IMR-90 (cell line): Measurements from ENCODE around the gene CD7. TPM values are rescaled to one million over a fixed set of nuclear protein-coding genes. Genes with fewer than 3 reads are reported as not detected.

Experiments used
- ATAC-seq: fragments of 200-7000 bp; cut with Tn5 transposase; 2 replicates; pipeline ENCODE4 v1.9.1; 2020; ENCODE audit warnings: low read depth, mild to moderate bottlenecking, moderate library complexity
- BruUV-seq: library from RNA; stranded (reverse); fragments of 400-500 nt; replicated peaks from 2 replicates; lab custom pipeline; 2021; lab: Mats Ljungman, UMichigan
- CTCF ChIA-PET: fragments of 300-600 bp; formaldehyde crosslinking; extraction: SDS; loops from one replicate; lab custom pipeline; 2021; ENCODE audit warnings: antibody characterized with exemption; lab: Yijun Ruan, JAX
- POLR2A ChIA-PET: fragments of 300-600 bp; sonication (Branson Sonifier 250); formaldehyde crosslinking; loops from one replicate; lab custom pipeline; 2022; ENCODE audit warnings: antibody characterized with exemption; ENCODE audit not compliant: unreplicated experiment; lab: Charles Lee
- DNase-seq: peaks from one replicate; pipeline ENCODE4 v3.0.0; 2013
- H2AFZ ChIP-seq: replicated peaks from 2 replicates; pipeline ENCODE3; 2013; ENCODE audit warnings: low read length, mild to moderate bottlenecking; ENCODE audit not compliant: poor library complexity
- H2AK5ac ChIP-seq: 2 replicates; pipeline ENCODE4 v1.6.1; 2013; ENCODE audit warnings: low read depth, low read length, inconsistent platforms
- H2AK9ac ChIP-seq: replicated peaks from 2 replicates; pipeline ENCODE3; 2013; ENCODE audit warnings: mild to moderate bottlenecking, low read depth, low read length, moderate library complexity; ENCODE audit not compliant: poor library complexity
- H2BK120ac ChIP-seq: 2 replicates; pipeline ENCODE4 v1.6.1; 2013; ENCODE audit warnings: low read depth, low read length, inconsistent platforms
- H2BK15ac ChIP-seq: 3 replicates; pipeline ENCODE4 v1.6.1; 2013; ENCODE audit warnings: low read depth, low read length, inconsistent platforms
- H2BK20ac ChIP-seq: 2 replicates; pipeline ENCODE4 v1.6.1; 2013; ENCODE audit warnings: low read depth, mild to moderate bottlenecking, inconsistent platforms, low read length, moderate library complexity
- H2BK5ac ChIP-seq: 2 replicates; pipeline ENCODE4 v1.6.1; 2013; ENCODE audit warnings: mild to moderate bottlenecking, low read depth, low read length, inconsistent platforms; ENCODE audit not compliant: poor library complexity, severe bottlenecking
- H3K14ac ChIP-seq: replicated peaks from 2 replicates; pipeline ENCODE4 v1.6.1; 2013; ENCODE audit warnings: low read depth, low read length, inconsistent platforms
- H3K18ac ChIP-seq: 2 replicates; pipeline ENCODE4 v1.6.1; 2013; ENCODE audit warnings: low read depth, low read length, control low read depth
- H3K23ac ChIP-seq: 2 replicates; pipeline ENCODE4 v1.6.1; 2013; ENCODE audit warnings: low read depth, low read length, inconsistent platforms
- H3K27ac ChIP-seq: 2 replicates; pipeline ENCODE4 v1.5.1; 2013; ENCODE audit warnings: mild to moderate bottlenecking, control low read depth, low read length; ENCODE audit not compliant: insufficient read depth
- H3K27me3 ChIP-seq: 2 replicates; pipeline ENCODE4 v1.6.1; 2013; ENCODE audit warnings: low read length; ENCODE audit not compliant: control insufficient read depth, insufficient read depth
- H3K36me3 ChIP-seq: 2 replicates; pipeline ENCODE4 v1.6.1; 2013; ENCODE audit warnings: low read length, mixed read lengths; ENCODE audit not compliant: control insufficient read depth, insufficient read depth
- H3K4ac ChIP-seq: 2 replicates; pipeline ENCODE4 v1.6.1; 2013; ENCODE audit warnings: low read depth, low read length, inconsistent platforms
- H3K4me1 ChIP-seq: 2 replicates; pipeline ENCODE4 v1.6.1; 2013; ENCODE audit warnings: low read length, mixed read lengths; ENCODE audit not compliant: control insufficient read depth, insufficient read depth
- H3K4me2 ChIP-seq: 2 replicates; pipeline ENCODE4 v1.6.1; 2013; ENCODE audit warnings: low read depth, mild to moderate bottlenecking, control low read depth, low read length, moderate library complexity
- H3K4me3 ChIP-seq: 2 replicates; pipeline ENCODE4 v1.5.1; 2013; ENCODE audit warnings: low read depth, mild to moderate bottlenecking, control low read depth, low read length, moderate library complexity; ENCODE audit not compliant: insufficient read depth
- H3K56ac ChIP-seq: 2 replicates; pipeline ENCODE4 v1.6.1; 2013; ENCODE audit warnings: low read length, inconsistent platforms; ENCODE audit not compliant: insufficient read depth; ENCODE audit errors: extremely low read depth
- H3K79me1 ChIP-seq, 2 experiments: 2 replicates each; pipeline ENCODE4 v1.6.1; 2013; ENCODE audit warnings: low read length in 2 of 2, inconsistent platforms in 1 of 2, low read depth in 1 of 2
- H3K9ac ChIP-seq: 2 replicates; pipeline ENCODE4 v1.6.1; 2013; ENCODE audit warnings: low read depth, low read length, control low read depth
- H3K9me1 ChIP-seq: 2 replicates; pipeline ENCODE4 v1.6.1; 2013; ENCODE audit warnings: low read length, inconsistent platforms; ENCODE audit not compliant: insufficient read depth
- H3K9me3 ChIP-seq: 2 replicates; pipeline ENCODE4 v1.6.1; 2013; ENCODE audit warnings: low read length; ENCODE audit not compliant: control insufficient read depth, insufficient read depth
- H4K20me1 ChIP-seq: 2 replicates; pipeline ENCODE4 v1.6.1; 2013; ENCODE audit warnings: low read length, inconsistent platforms; ENCODE audit not compliant: insufficient read depth
- H4K5ac ChIP-seq: 2 replicates; pipeline ENCODE4 v1.6.1; 2013; ENCODE audit warnings: mild to moderate bottlenecking, low read depth, low read length, control low read depth
- H4K8ac ChIP-seq, 2 experiments: 2 replicates each; pipeline ENCODE4 v1.6.1; 2013; ENCODE audit warnings: low read depth in 2 of 2, low read length in 2 of 2, control low read depth in 1 of 2, inconsistent platforms in 1 of 2
- H4K91ac ChIP-seq: 2 replicates; pipeline ENCODE4 v1.6.1; 2013; ENCODE audit warnings: low read depth, low read length, inconsistent platforms; ENCODE audit not compliant: insufficient read depth
- CEBPB ChIP-seq: IDR thresholded peaks from 2 replicates; pipeline ENCODE4 v1.6.1; 2012; ENCODE audit warnings: low read depth, low read length, improper control_type of control experiment
- CHD1 ChIP-seq: IDR thresholded peaks from 2 replicates; pipeline ENCODE4 v1.6.1; 2012; ENCODE audit warnings: low read depth, low read length, improper control_type of control experiment
- FOS ChIP-seq: fragments of 150-350 bp; IDR thresholded peaks from 2 replicates; pipeline ENCODE4 v1.6.1; 2016; ENCODE audit warnings: low read depth, low read length
- NFE2L2 ChIP-seq: fragments of 150-350 bp; IDR thresholded peaks from 2 replicates; pipeline ENCODE4 v1.6.1; 2016; ENCODE audit warnings: low read depth, mild to moderate bottlenecking, low read length
- POLR2A ChIP-seq: IDR thresholded peaks from 2 replicates; pipeline ENCODE4 v1.6.1; 2012; ENCODE audit warnings: mild to moderate bottlenecking, low read depth, low read length
- RAD21 ChIP-seq: IDR thresholded peaks from 2 replicates; pipeline ENCODE4 v1.6.1; 2012; ENCODE audit warnings: low read length, improper control_type of control experiment
- RCOR1 ChIP-seq: IDR thresholded peaks from 2 replicates; pipeline ENCODE4 v1.6.1; 2012; ENCODE audit warnings: mild to moderate bottlenecking, low read length, improper control_type of control experiment; ENCODE audit not compliant: insufficient replicate concordance
- WGBS, 2 experiments: methylation state at CpG; one replicate each; pipeline versions ENCODE4 v1.1.5 to v1.1.7; 2013; ENCODE audit warnings: missing lambda C conversion rate in 2 of 2; ENCODE audit not compliant: insufficient read length in 1 of 2; ENCODE audit errors: extremely low coverage in 2 of 2; 5-methylcytosine and 5-hydroxymethylcytosine counted together
- dilution Hi-C: fragments of 300-500 bp; cut with HindIII; formaldehyde crosslinking; loops from one replicate; pipeline ENCODE4 v1.14.3; 2018; ENCODE audit warnings: low sequenced_read_pairs; ENCODE audit not compliant: unreplicated experiment
- in situ Hi-C: fragments of 300-500 bp; cut with MboI; formaldehyde crosslinking; loops from 3 replicates; pipeline ENCODE4 v1.14.3; 2019; ENCODE audit warnings: low sequenced_read_pairs, inconsistent platforms, mixed read lengths
- intact Hi-C: fragments of 100-400 bp; cut with micrococcal nuclease; formaldehyde crosslinking; loops from 2 replicates; pipeline ENCODE4 v1.10.0; 2022
- polyA plus RNA-seq, 3 experiments: library from polyadenylated mRNA; depleted of rRNA; stranded (reverse); fragments of >200 nt; gene quantifications; 2 replicates each; pipeline ENCODE4 v1.2.3, GENCODE V29; 2012; ENCODE audit warnings: low replicate concordance in 1 of 3
- total RNA-seq: library from RNA; depleted of rRNA; stranded (reverse); fragments of >200 nt; gene quantifications from 2 replicates; pipeline ENCODE4 v1.2.3, GENCODE V29; 2012

Gene CD7
- total and polyA plus RNA-seq, 2 of the 4 experiments (the other 2 are of a cell fraction) = not detected

- TF ChIP-seq RAD21 = no peak
- no peak for TF ChIP-seq NFE2L2
- no peak for TF ChIP-seq CEBPB
- TF ChIP-seq CHD1 = no peak
Measured at GRCh38 chr17:82299452-82299851, 18.0 kb downstream of the CD7 start (continued).

DNA sequence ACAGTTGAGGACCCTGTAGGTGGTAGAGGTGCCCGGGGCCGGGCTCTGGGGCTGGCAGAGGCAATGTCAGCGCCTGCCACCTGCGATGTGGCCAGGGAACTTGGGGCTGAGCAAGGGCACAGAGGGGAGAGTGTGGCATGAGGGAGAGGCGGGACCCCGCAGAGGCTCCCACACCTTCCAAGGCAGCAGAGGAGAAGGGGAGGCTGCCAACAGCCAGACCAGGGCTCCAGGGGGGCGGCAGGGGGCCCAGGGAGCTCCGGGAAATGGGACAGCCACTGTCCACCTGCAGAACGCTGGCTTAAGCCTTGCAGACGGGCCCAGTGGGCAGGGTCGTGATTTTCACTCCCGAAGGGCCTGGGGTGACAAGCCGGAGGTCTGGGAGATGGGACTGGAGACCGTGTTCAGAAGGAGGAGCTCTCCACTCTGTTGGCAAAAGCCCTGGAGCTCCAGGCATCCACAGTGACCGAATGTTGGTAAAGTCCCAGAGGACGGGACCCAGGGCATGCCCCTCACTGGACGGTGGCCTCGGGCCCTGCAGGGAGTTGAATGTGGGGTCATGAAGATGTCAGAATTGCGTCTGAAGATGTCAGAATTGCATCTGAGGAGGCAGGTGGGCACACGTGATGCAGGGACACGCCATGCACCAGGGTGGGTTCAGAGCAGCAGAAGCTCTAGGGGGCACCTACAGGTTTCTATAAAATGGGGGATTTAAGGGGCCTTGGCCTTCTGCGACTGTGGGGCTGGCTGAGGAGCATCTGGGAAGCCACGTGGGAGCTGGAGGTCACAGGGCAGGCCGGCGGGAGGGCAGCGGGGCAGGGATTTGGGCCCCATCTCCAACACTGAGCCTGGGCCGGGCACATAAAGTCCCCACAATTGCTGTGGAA is 18.6 kb downstream of the CD7 start:
- dilution Hi-C loops (no loop called here), in situ Hi-C loops (no loop called here), intact Hi-C loops (no loop called here)
- Histone ChIP-seq H3K9ac (no peak overlapping the region), H3K56ac (no peak overlapping the region), H3K4ac (peak overlapping the region; percentile 57), H4K20me1 (no peaks in the 10 kb centered on the region; the same call in 1 of the 2 replicates), H3K9me3 (no peaks in the 10 kb centered on the region), H3K14ac (0 out of 2 replicates have a peak overlapping the region, but pooled peaks have one; percentile 8), H3K27me3 (no peaks in the 10 kb centered on the region), H3K4me3 (no peak overlapping the region), H3K4me2 (peak overlapping the region; percentile 16; the same call in 1 of the 2 replicates), H2BK20ac (peak overlapping the region; percentile 30), H3K4me1 (peaks cover 24% of the 10 kb centered on the region), H3K27ac (peak overlapping the region; percentile 98), H2BK15ac (peak overlapping the region; percentile 91; the same call in 1 of the 3 replicates), H2AK5ac (peak overlapping the region; percentile 90), H2AFZ (peak overlapping the region; percentile 95), H4K5ac (peak overlapping the region; percentile 47), H2BK120ac (peak overlapping the region; percentile 77), H4K91ac (peak overlapping the region; percentile 59), H3K9me1 (peaks cover 11% of the 10 kb centered on the region), H3K23ac (no peak overlapping the region), H3K79me1 (peaks cover 0 to 14% of the 10 kb centered on the region in 2 experiments; a peak in 2 of 4 replicates), H3K18ac (peak overlapping the region; percentile 15; the same call in 1 of the 2 replicates), H2BK5ac (peak overlapping the region; percentile 70), H4K8ac (peak overlapping the region; percentile 71 to 97; a peak in 3 of 4 replicates), H2AK9ac (peak overlapping the region; percentile 95), H3K36me3 (no peaks in the 10 kb centered on the region)
- ATAC-seq = no peak
- BruUV-seq = no TSS peak
- 83% methylated on average over 18 of the region's 27 CpGs; no CpG with 5 or more reads in 1 of the 2 experiments for WGBS, 2 experiments
- ChIA-PET CTCF (no interaction called here), POLR2A (no interaction called here)
- TF ChIP-seq CEBPB (no peak), FOS (no peak), CHD1 (no peak), RCOR1 (no peak), POLR2A (no peak), RAD21 (no peak)
- DNase-seq = no peak
